HL-60 (cell line): ENCODE results near the gene SLC23A3.

Experiments
- DNase-seq, 2 experiments: peaks; one replicate each; pipeline ENCODE4 v3.0.0-alpha.2; 2010 to 2020; ENCODE audit warnings: low read depth in 1 of 2, low spot score in 1 of 2
- H3K27ac ChIP-seq: fragments of 250-450 bp; sonication (Bioruptor Pico); replicated peaks from 2 replicates; pipeline ENCODE4 v1.5.1; 2020; ENCODE audit warnings: mild to moderate bottlenecking, moderate library complexity
- H3K27me3 ChIP-seq: fragments of 250-450 bp; sonication (Bioruptor Pico); 2 replicates; pipeline ENCODE4 v1.5.1; 2021; ENCODE audit warnings: mild to moderate bottlenecking, moderate library complexity; ENCODE audit not compliant: insufficient read depth, poor library complexity, severe bottlenecking
- H3K4me3 ChIP-seq: replicated peaks from 2 replicates; pipeline ENCODE4 v1.5.1; 2011; ENCODE audit warnings: mild to moderate bottlenecking, control low read depth, low read length; ENCODE audit not compliant: insufficient read depth
- GABPA ChIP-seq: IDR thresholded peaks from 2 replicates; pipeline ENCODE4 v1.6.1; 2012; ENCODE audit warnings: low read depth
- POLR2AphosphoS5 ChIP-seq: IDR thresholded peaks from 2 replicates; pipeline ENCODE4 v1.6.1; 2012; ENCODE audit warnings: low read depth
- REST ChIP-seq: IDR thresholded peaks from 2 replicates; pipeline ENCODE4 v1.6.1; 2012; ENCODE audit warnings: low read depth; ENCODE audit not compliant: insufficient replicate concordance
- SPI1 ChIP-seq: IDR thresholded peaks from 2 replicates; pipeline ENCODE4 v1.6.1; 2012; ENCODE audit warnings: low read depth, mild to moderate bottlenecking, borderline replicate concordance
- TF ChIP-seq, protein P1 (sequence below): IDR thresholded peaks from one replicate; pipeline ENCODE4 v1.5.1; 2011; ENCODE audit warnings: low read length, control low read depth, inconsistent platforms; ENCODE audit not compliant: insufficient read depth

Gene SLC23A3

DNA sequence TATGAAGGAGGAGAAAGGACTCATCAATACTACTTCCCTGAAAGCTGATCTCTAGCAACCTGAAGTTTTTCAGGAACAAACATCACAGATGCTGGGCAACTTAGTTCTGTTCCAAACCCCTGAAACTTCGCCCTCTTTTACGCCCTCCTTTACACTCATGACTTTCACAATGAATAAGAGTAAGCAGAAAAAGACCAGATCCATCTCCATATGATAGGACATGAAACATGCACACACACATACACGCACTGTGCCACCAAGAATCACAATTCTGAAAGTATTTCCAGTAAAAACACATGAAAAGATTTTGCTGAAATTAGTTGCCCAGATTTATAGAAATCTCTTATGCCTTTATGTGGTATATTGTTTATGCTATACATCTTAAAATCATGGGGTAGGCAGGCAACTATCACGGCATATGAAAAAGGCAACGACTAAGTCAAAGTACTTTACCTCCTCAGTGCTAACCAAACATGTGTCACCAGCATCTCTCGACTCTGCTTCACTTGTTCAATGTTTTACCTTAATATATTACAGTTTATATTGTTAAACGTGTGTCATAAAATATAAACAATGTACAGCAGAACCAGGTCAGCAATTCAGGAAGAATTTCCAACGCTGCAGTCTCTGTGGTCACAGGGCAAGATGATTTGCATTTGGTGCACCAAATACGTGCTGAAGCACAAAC, 57.0 kb downstream of the SLC23A3 start:
- Histone ChIP-seq H3K27ac (no peak overlapping the region; the same call in 1 of the 2 replicates), H3K4me3 (no peak overlapping the region), H3K27me3 (no peaks in the 10 kb centered on the region)
- DNase-seq, result no peak
- TF ChIP-seq GABPA (no peak), REST (no peak), SPI1 (no peak), POLR2AphosphoS5 (no peak)
- TF ChIP-seq, protein P1, sequence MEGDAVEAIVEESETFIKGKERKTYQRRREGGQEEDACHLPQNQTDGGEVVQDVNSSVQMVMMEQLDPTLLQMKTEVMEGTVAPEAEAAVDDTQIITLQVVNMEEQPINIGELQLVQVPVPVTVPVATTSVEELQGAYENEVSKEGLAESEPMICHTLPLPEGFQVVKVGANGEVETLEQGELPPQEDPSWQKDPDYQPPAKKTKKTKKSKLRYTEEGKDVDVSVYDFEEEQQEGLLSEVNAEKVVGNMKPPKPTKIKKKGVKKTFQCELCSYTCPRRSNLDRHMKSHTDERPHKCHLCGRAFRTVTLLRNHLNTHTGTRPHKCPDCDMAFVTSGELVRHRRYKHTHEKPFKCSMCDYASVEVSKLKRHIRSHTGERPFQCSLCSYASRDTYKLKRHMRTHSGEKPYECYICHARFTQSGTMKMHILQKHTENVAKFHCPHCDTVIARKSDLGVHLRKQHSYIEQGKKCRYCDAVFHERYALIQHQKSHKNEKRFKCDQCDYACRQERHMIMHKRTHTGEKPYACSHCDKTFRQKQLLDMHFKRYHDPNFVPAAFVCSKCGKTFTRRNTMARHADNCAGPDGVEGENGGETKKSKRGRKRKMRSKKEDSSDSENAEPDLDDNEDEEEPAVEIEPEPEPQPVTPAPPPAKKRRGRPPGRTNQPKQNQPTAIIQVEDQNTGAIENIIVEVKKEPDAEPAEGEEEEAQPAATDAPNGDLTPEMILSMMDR, result no peak

GRCh38 chr2:219112062-219112406, 57.8 kb downstream of the SLC23A3 start:
- TF ChIP-seq GABPA (no peak), REST (no peak), SPI1 (no peak), POLR2AphosphoS5 (no peak)
- TF ChIP-seq, protein P1, result no peak
- no peak overlapping the region for H3K4me3 ChIP-seq
- DNase-seq, result no peak
- no peak overlapping the region; the same call in 1 of the 2 replicates for H3K27ac ChIP-seq
- no peaks in the 10 kb centered on the region for H3K27me3 ChIP-seq
